Fibroblast of skin of right biceps (primary cell): Measurements from ENCODE around the gene HAO2.
"Not testable (repeated sequence)": the region's sequence is repeated elsewhere in the genome, so short reads cannot be mapped to it uniquely, and the experiment has no call there.

Source experiments
- DNase-seq: peaks from one replicate; pipeline ENCODE4 v3.0.0-alpha.2; 2013

Gene HAO2

DNA sequence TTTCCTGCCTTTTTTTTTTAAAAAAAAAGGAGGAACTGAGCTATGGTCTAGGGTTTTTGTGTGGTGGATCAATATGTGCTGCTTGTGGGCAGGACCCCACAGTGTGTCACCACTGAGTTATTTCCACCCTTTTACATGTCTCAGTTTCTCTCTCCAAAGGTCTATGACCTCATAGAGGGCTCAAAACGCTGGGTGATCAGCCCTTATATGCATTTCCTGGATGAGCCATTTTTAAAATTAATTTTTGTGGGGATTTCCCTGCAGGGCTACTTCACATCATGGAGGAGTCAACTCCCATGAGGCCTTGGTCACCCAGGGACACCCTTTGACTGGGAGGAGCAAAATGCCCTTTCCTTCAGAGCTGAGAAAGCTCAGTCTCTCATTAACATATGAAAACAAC lies 20.7 kb upstream of the HAO2 start:
- peak; percentile 56 for DNase-seq

- DNase-seq: no peak
Measured at GRCh38 chr1:119348941-119349340, 19.6 kb upstream of the HAO2 start.

- DNase-seq: not testable (repeated sequence)
Measured at GRCh38 chr1:119350866-119351265, 17.7 kb upstream of the HAO2 start.

- no peak for DNase-seq
Measured at GRCh38 chr1:119351997-119352396, 16.6 kb upstream of the HAO2 start.

- peak; percentile 20 for DNase-seq
Measured at GRCh38 chr1:119353836-119354235, 14.7 kb upstream of the HAO2 start.

DNA sequence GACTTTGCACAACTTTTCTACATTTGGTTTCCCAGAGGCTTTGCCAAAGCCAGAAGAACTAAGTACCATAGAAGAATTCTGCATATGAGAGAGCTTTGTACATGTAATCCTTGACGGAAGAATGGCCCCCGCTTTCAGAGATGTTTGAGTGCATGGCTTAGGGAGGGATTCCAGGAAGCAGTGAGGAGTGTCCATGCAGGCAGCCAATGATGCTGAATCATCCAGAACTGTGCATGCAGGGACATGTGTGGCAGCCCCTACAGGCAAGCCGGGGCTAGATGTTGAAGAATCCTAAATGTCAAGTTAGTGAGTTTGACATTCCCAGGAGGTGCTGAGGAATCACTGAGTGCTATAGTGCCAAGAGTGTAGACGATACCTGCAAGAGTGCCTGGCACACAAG lies 9.9 kb upstream of the HAO2 start:
- DNase-seq: peak; percentile 45

GRCh38 chr1:119359730-119360129 lies 8.9 kb upstream of the HAO2 start:
- DNase-seq: no peak

DNA sequence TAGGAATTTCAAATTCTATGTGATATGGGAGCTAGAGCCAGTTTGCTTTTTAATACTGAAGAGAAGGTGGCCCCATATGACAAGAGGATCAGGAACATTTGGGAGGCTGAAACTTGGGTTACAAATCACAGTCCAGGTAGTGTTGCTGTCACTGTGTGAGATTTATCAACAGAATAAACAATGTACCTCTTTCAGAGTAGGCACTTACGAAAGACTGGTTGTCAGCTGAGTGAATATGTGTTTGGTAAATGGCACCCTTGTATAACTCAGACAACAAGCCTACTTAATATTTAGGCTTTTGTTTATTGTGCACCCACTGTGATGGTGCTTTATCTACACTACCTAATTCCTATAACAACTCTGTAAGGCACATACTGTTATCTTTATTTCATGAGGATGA lies 7.4 kb upstream of the HAO2 start:
- DNase-seq: no peak

- DNase-seq: no peak
Measured at GRCh38 chr1:119361620-119362344, 6.8 kb upstream of the HAO2 start.

- no peak for DNase-seq
Measured at GRCh38 chr1:119363162-119363561, 5.4 kb upstream of the HAO2 start.

GRCh38 chr1:119364640-119365039 lies 3.9 kb upstream of the HAO2 start:
- peak; percentile 10 for DNase-seq

DNA sequence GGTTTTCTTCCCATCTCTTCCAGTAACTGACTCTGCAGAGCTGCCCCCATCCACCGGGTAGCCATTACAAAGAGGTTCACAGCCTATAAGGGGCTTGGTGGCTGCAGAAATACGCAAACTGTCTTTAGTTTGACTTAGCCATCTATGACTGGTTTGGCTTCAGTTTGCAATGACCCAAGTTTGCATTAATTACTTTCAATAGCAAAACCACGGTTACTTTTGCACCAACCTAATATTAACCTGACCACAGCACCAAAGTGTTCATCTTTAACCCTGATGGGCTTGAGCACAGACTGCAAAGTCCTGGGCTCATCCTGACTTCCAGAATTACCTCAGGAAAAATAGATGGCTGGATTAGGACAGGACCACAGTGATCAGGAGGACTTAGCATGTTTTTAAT lies 2.2 kb upstream of the HAO2 start:
- no peak for DNase-seq

DNA sequence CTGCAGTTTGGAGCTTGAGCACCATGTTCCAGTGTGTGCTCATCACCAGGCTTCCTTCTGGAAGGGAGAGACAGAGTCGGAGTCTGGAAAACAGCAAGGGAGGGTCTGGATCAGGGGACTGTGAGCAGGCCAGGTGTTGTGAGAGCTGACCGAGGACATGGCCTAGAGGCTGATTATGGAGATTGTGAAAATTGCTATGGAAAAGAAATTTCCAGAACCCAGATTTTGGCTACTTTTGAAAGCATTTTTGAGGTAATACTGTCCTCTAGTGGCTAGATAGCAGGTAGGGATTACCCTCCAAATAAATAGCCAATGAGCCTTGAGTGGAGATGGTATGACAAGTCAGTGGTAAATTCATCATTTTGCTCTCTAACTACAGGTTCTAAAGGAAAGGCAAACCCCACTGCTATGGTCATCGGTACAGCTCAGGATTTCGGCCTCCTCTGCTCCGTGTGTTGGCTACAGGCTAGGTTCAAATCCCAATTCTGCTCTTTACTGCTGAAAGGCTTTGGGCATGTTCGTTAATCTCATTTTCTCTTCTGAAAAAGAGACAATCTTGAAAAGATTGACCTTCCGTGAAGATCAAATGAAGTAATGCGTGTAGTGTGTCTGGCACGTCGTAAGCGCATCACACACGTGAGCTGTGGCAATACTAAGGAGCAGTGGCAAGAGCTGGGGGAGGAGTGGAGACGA lies 1.0 kb upstream of the HAO2 start:
- DNase-seq: peak; percentile 60

- DNase-seq: no peak
Measured at GRCh38 chr1:119370748-119371147, 2.2 kb downstream of the HAO2 start.

DNA sequence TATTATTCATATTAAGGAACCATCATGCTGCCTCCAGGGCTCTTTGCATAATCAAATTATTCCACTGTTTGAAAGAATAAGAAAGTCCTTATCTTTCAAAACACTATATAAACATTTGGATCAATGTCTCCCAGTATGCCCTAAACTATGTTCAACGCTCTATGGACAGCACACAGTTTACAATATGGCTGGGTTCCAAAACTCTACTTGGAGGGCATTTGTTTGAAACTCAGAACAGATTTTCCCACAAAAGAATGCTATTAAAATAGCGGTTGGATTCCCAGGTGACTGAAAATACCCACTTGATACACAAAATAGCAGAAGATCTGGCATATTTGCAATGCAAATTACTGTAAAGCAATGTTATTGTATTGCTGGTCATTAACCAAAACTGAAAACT lies 3.2 kb downstream of the HAO2 start:
- no peak for DNase-seq

GRCh38 chr1:119372503-119373086 lies 4.0 kb downstream of the HAO2 start:
- peak; percentile 40 for DNase-seq

DNA sequence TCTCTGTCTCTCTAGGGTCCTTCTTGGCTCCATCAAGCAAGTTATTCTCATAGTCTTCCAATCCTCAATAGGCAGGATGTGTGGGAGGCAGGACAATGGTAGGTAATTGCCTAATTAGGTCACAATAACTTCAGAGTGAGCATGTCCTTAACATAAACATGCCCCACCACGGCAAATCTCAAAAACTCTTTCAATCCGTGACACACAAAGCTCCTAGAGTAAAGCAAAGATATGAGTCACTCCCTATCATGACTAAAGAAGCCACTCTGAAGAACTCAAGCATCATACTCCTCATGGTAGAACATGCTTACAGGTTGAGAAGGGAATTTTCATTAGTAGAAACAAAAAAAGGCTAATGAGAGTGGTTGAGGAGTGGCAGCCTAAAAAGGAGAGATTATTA lies 4.9 kb downstream of the HAO2 start:
- DNase-seq: peak; percentile 75

DNA sequence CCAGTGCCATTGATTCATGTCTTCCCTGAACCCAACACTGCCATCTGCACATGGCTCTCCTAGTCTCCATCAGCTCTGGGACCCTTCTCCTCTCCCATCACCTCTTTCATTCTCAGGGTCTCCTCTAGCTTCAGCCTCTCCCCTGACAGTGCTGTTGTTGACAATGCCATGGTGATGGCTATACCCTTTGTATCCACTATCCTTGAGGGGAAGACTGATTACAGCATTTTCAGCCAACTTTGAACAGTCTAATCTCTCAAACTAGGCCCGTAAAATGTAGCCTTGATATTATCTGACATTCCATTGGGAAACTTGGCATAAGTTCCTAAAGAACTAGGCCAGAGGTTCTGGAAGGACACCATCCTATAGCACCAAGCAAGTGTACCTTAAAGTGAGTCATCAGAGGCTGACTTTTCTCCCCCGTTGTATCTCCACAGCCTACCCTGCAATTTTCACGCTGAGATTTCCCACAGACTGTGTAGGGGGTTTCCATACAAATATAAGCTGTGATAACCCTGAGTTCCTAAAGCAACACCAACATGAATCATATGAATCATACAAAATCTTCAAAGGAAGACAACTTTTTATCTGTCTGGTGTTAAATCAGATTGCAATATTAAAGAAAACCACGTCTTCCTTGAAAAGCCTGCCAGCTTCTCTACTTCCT lies 5.8 kb downstream of the HAO2 start:
- peak; percentile 28 for DNase-seq

GRCh38 chr1:119375366-119375765 lies 6.8 kb downstream of the HAO2 start:
- DNase-seq: no peak

DNA sequence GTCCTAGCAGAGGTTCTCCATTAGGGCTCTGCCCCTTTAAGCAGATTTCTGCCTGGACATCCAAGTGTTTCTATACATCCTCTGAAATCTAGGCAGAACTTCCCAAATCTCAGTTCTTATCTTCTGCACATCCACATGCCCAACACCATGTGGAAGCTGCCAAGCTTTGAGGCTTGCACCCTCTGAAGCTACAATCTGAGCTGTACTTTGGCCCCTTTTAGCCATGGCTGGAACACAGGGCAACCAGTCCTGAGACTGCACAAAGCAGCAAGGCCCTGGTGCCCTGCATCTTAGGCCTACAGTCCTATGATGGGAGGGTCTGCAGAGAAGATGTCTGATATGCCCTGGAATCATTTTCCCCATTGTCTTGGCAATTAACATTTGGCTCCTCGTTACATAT lies 8.0 kb downstream of the HAO2 start:
- no peak for DNase-seq

GRCh38 chr1:119377594-119377993 lies 9.0 kb downstream of the HAO2 start:
- not testable (repeated sequence) for DNase-seq

- DNase-seq: no peak
Measured at GRCh38 chr1:119379117-119379516, 10.5 kb downstream of the HAO2 start.

DNA sequence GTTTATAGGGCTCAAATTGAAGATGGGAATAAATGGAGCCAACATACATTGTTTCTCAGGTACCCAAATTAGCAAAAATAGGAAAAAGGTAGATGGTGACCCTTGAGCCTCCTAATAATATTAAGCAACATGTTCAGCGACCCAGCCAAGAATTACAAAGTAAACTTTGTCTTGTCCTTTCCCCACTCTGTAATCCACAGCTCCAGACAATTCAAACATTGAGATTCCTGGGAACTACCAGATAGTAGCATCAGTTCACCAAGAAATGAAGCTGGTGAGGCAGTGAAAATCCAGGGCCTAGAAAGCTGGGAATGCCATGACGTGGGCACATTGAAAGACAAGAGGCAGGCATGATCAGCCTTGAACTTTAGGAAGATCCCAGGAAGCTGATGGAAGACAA lies 11.7 kb downstream of the HAO2 start:
- no peak for DNase-seq
